ENCODE data around the gene GRAMD1A.
A peak's percentile ranks its signal among the peaks of the same experiment; 100 is the strongest.
"Not testable (repeated sequence)": the region's sequence is repeated elsewhere in the genome, so short reads cannot be mapped to it uniquely, and the experiment has no call there.

The GRAMD1A gene

DNA sequence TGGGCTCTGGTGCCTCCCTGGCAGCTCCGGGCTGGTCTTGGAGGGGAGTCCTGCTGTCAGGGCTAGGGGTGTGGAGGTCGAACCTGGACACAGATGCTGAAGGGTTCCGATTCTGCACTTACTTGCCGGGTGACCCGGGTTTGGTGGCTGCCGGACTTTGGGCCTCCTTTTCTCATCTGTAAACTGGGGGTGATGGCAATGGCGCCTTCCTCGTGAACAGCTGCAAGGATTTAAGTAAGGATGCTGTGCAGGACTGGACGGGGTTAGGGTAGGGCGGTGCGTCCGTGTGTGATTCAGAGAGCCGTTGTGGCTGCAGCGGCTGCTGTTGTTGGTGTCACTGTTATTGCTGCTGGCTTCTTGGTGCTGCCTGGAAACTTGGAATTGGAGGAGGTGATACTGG, 43.8 kb downstream of the GRAMD1A start:
- DNase-seq (ENCODE audit: low read depth, low spot score), result no peak
- no peak overlapping the region for H3K4me3 ChIP-seq (ENCODE audit: low read length)

DNA sequence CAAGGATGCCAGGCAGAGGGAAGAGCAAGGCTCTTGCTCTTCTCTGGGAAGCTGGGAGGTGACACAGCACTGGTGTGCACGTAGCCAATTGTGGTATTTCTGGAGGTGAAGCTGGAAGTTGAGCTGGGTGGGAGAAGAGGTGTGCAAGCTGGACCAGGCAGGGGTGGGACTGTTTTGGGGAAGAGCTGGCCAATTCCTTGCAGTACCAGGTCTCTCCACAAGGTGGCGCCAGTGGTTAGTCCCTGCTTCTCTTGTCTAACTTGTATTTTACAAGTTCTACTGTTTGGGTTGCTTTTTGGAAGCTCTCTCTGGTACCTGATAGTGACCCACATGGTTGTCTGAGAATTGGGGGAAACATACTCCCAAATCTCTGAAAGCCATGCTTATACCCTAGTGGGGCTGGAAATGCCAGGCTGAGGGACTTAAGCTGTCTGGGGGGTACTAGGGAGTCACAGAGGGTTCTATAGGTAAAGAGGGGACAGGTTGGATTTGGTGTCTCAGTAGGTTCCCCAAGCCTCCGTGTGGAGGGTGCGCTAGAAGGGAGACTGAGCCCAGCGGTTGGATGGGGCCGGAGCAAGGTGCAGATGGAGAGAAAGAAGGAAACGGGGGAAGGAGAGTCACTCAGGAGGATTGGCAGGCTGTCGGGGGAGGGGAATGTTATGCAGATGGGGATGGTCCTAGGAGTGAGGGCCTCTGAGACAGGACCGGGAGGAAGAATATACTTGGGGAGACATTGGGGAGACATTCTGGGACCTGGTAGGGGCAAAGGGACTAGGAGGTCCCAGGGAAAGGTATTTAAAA, 44.4 kb downstream of the GRAMD1A start:
- peak; percentile 44 for DNase-seq (ENCODE audit: low read depth, low spot score)
- no peak overlapping the region for H3K4me3 ChIP-seq (ENCODE audit: low read length)

DNA sequence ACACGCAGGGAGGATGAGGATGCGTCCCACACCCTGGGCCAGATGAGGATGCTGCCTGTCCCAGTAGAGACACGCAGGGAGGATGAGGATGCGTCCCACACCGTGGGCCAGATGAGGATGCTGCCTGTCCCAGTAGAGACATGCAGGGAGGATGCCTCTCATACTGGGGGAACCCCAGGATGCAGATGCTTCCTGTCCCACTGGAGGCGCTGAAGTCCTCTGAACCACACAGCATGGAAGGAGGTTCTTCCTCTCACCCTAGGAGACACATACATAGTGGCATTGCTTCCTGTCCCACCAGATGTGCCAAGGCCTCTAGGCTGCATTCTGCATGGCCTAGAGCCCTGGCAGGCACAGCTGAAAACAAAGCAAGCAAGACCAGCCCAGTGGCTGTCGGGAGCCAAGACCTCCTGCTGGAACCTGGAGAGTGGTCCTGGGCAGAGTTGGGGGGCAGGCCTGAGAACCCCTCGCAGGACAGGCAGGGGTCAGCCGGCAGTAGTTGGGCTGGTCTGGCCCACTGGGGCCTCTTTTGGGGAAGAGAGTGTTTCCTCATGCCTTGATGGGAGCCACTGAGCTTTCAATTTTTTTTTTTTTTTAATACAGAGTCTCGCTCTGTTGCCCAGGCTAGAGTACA, 45.7 kb downstream of the GRAMD1A start:
- DNase-seq (ENCODE audit: low read depth, low spot score), result peak; percentile 68
- H3K4me3 ChIP-seq (ENCODE audit: low read length), result no peak overlapping the region

DNA sequence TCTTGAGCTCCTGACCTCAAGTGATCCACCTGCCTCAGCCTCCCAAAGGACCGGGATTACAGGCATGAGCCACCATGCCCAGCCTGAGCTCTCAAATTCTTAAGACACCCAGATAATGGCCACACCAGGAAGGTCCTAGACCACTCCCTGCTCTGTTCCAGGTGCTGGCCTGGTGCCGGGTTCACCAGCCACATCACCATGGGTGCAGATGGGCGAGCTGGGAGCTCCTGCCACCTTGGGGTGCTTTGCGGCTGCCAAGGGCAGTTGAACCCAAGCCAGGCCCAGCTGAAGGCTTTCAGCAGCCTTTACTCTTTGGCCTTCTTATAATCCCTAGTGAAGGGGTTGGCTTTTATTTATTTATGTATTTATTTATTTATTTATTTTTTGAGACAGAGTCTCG, 46.3 kb downstream of the GRAMD1A start:
- H3K4me3 ChIP-seq (ENCODE audit: low read length), result no peak overlapping the region
- no peak for DNase-seq (ENCODE audit: low read depth, low spot score)

DNA sequence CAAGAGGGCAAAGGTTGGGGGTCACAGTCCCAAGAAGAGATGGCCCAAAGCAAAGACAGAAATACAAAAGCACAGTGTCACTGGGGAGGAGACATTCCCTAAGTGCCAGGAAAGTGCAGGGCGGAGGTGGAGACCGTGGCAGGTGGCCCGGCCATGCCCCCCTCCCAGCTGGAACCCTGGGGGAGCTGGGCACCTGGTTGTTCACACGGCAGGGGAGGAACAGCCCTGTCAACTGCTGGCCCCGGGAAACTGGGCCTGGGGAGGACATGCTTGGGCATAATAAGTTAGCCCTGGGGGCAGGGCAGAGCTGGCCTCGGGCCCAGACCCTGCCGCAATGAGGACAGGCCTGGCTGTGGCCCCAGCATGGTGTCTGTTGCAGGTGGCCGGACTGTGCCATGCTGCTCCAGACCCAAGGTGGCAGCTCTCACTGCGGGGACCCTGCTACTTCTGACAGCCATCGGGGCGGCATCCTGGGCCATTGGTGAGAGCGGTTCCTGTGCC, 48.8 kb downstream of the GRAMD1A start:
- no peak overlapping the region for H3K4me3 ChIP-seq (ENCODE audit: low read length)
- no peak for DNase-seq (ENCODE audit: low read depth, low spot score)

DNA sequence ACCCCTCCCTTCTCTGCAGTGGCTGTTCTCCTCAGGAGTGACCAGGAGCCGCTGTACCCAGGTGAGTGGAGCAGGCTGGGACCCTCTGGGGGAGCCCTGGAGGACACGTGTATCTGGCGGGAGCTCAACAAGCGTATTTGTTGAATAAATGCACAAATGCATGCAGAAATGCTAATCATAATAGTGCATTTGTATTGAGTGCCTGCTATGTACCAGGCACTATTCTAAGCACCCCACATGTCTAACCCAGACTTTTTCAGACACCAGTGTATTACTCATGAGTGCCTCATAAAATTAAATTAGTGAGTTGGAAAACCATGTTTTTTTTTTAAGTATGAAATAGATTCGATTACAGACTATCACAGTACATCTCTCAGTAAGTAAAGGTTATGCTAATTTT, 49.3 kb downstream of the GRAMD1A start:
- no peak overlapping the region for H3K4me3 ChIP-seq (ENCODE audit: low read length)
- DNase-seq (ENCODE audit: low read depth, low spot score), result no peak

DNA sequence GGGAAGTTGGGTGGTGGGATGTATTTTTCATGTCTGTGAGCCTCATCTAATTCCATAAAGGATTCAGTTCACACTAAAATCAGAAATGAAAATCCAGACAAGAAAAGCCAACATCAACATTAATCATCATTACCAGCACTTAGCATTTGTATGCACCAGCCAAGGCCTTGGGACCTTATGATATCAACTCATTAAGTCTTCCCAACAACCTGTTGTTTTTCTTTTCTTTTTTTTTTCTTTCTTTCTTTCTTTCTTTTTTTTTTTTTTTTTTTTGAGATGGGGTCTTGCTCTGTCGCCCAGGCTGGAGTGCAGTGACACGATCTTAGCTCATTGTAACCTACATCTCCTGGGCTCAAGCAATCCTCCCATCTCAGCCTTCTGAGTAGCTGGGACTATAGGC, 50.5 kb downstream of the GRAMD1A start:
- not testable (repeated sequence) for H3K4me3 ChIP-seq (ENCODE audit: low read length); DNase-seq (ENCODE audit: low read depth, low spot score)

DNA sequence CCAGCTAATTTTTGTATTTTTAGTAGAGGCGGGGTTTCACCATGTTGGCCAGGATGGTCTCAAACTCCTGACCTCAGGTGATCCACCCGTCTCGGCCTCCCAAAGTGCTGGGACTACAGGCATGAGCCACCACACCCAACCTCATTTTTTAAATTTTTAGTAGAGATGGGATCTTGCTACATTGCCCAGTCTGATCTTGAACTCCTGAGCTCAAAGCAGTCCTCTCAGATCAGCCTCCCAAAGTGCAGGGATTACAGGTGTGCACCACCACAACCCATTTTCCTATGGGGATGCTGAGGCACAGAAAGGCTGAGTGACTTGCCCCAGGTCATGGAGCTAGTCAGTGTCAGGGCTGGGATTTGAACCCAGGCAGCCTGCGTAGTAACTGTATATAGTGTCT, 51.1 kb downstream of the GRAMD1A start:
- not testable (repeated sequence) for DNase-seq (ENCODE audit: low read depth, low spot score)

DNA sequence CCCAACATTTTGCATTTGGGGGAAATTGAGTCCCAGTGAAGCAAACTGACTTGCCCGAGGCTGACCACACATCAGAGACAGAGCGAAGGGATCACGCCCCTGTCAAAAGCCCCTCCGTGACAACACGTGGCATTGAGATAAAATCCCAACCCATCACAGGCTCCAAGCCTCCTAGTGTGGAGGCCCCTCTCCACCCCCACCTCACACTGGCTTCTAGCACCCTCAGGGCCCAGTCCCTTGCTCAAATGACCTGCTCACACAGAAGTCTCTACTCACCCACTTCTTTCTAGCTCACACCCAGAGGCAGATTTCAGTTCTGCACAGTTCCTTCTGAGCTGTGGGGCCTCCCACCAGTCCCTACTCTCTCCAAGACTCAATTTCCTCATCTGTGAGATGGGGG, 51.7 kb downstream of the GRAMD1A start:
- no peak for DNase-seq (ENCODE audit: low read depth, low spot score)
- no peak overlapping the region for H3K4me3 ChIP-seq (ENCODE audit: low read length)

More for the DNA sequence above, 51.1 kb downstream of the GRAMD1A start:
- H3K4me3 ChIP-seq (ENCODE audit: low read length), result not testable (repeated sequence)

DNA sequence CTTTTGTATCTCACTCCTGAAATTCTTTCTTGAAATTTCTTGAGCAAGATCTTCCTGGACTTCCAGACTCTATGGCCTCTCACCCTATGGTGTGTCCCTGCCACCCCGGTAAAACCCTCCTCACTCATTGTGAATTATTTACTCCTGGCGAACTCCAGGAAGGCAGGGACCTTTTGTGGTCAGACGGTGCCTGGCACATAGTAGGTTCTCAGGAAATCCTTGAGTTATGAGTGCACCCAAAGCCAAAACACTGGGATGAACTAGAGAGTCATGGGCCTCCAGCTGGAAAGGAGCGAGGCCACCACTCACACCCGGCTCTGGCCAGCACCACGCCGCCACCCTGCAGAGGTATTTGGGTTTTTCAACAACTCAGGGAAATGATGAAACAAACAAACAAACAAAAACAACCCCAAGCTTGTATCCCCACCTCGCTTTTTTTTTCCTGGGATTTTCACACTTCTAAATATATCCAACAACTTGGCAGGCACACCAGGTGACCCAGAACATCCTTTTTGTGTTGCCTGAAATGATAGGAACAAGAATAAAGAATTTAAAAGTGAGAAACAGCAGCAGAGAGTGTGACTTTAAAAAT, 52.6 kb downstream of the GRAMD1A start:
- DNase-seq (ENCODE audit: low read depth, low spot score), result no peak
- no peak overlapping the region for H3K4me3 ChIP-seq (ENCODE audit: low read length)

DNA sequence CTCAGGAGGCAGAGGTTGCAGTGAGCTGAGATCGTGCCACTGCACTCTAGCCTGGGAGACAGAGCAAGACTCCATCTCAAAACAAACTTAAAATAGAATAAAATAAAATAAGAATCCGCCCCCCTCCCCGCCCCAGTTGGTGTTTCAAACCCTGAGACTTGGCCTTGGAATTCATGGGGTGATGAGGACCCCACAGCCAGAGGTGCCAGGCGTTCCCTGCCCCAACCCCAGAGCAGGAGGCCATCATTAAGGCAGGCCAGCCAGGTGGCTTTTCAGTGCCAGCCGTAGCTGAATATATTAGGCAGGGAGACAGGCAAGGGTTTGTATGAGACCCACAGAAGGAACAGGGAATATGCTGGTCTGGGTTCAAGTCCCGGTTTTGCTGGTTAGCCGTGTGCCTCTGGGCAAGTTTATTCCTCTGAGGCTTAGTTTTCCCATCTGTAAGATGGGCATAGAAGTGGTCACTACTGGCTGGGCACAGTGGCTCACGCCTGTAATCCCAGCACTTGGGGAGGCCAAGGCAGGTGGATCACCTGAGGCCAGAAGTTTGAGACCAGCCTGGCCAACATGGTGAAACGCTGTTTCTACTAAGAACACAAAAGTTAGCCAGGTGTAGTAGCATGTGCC, 53.7 kb downstream of the GRAMD1A start:
- no peak for DNase-seq (ENCODE audit: low read depth, low spot score)
- H3K4me3 ChIP-seq (ENCODE audit: low read length), result no peak overlapping the region

DNA sequence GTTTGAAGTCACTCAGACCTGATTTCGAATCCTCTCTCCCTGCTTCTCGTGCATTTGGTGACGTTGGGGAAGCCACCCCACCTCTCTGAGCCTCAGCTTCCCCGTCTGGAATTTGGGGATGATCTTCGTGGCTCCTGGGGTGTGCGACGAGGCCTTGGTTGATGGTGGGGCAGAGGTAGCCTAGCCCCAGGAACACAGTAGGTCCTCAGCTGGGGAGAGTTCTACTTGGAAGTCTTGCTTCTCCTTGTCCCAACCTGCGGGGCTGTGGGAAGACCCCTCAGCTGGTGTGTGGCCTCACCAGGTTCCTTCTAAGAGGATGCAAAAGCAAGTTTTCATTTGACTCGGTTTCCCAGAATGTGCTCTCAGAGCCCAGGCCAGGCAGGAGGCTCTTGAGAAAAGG, 54.5 kb downstream of the GRAMD1A start:
- no peak overlapping the region for H3K4me3 ChIP-seq (ENCODE audit: low read length)
- DNase-seq (ENCODE audit: low read depth, low spot score), result no peak

DNA sequence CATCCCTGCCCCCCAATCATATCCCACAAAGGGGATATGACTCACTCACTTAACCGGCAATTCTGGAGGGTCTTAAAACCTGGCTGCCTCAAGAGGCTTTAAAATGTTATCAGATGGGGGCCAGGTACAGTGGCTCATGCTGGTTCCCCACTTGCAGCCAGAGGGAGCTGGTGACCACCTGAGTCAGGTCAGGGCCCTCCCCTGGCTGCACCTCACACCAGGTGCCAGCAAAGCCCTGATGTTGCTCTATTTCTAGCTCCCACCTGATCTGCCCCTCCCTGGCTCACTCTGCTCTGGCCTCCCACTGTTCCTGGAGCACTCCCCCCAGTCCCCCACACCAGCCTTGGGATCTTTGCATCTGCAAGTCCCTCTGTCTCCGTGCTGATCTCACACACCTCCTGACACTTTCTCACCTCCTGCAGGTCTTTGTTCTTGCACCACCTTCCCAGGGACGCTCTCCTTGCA, 55.6 kb downstream of the GRAMD1A start:
- DNase-seq (ENCODE audit: low read depth, low spot score), result no peak
- no peak overlapping the region for H3K4me3 ChIP-seq (ENCODE audit: low read length)

DNA sequence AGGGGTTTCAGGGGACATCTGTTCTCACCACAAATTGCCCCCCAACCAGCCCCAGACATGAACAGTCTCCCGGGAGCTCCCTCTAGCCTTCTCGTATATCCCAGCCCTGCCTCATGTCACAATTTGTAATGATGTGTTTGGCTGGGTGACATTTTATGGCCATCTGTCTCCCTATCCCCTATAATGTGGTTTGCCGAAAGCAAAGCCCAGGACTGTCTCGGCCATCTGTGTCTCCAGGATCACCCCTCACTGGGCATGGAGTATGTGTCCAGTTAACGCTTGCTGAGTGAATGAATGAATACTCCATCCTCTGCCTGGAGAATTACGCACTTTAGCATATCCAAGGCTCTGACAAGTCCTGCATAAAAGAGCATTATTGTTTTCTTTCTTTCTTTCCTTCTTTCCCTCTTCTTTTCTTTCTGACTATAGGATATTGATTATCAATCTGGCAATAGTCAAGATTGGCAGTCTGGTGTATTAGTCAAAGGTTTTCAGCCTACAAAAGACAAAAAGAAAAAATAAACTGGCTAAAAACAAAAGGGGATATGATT, 56.5 kb downstream of the GRAMD1A start:
- H3K4me3 ChIP-seq (ENCODE audit: low read length), result no peak overlapping the region
- DNase-seq (ENCODE audit: low read depth, low spot score), result no peak

DNA sequence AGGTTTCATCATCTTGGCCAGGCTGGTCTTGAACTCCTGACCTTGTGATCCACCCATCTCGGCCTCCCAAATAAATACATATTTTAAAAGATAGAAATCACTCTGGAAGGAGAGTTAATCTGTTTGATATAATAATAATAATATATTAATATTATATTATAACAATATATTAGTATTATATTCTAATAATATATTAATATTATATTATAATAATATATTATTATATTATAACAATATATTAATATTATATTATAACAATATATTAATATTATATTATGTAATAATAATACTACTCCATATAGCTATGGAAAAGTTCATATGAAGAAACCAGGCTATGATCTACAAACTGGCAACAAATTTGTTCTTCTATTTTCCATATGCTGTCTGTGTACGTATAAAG, 58.2 kb downstream of the GRAMD1A start:
- no peak overlapping the region for H3K4me3 ChIP-seq (ENCODE audit: low read length)
- DNase-seq (ENCODE audit: low read depth, low spot score), result no peak

DNA sequence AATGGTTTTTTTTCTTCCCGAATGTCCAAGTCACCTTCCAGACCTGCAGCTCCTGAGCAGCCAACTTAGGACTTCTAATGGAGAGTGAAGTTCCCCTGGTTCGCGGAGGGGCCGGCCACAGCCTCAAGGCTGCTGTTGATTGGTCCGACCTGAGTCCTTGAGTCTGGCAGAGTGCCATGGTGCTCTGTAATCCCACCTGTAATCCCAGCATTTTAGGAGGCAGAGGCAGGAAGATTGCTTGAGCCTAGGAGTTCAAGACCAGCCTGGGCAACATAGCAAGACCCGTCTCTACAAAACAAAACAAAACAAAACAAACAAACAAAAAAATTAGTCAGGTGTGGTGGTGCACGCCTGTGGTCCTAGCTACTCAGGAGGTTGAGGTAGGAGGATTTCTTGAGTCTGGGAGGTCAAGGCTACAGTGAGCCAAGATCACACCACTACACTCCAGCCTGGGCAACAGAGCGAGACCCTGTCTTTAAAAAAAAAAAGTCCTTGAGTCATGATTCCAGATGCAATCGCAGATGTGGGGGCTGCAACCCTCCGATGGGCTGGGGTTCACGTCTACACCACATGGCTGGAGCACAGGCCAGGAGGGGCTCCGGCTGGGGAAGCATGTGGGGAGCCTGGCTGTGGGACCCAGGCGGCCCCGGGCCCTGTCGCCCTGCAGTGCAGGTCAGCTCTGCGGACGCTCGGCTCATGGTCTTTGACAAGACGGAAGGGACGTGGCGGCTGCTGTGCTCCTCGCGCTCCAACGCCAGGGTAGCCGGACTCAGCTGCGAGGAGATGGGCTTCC, 59.1 kb downstream of the GRAMD1A start:
- H3K4me3 ChIP-seq (ENCODE audit: low read length), result no peak overlapping the region
- DNase-seq (ENCODE audit: low read depth, low spot score), result no peak

DNA sequence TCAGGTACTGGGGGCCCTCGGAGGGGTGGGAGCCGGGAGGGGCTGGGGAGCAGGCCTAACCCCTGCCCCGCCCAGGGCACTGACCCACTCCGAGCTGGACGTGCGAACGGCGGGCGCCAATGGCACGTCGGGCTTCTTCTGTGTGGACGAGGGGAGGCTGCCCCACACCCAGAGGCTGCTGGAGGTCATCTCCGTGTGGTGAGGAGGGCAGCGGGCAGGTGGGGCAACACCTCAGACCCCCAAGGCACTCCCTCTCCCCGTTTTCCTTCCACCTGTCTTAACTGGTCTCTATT, 59.6 kb downstream of the GRAMD1A start:
- no peak for DNase-seq (ENCODE audit: low read depth, low spot score)
- H3K4me3 ChIP-seq (ENCODE audit: low read length), result no peak overlapping the region

DNA sequence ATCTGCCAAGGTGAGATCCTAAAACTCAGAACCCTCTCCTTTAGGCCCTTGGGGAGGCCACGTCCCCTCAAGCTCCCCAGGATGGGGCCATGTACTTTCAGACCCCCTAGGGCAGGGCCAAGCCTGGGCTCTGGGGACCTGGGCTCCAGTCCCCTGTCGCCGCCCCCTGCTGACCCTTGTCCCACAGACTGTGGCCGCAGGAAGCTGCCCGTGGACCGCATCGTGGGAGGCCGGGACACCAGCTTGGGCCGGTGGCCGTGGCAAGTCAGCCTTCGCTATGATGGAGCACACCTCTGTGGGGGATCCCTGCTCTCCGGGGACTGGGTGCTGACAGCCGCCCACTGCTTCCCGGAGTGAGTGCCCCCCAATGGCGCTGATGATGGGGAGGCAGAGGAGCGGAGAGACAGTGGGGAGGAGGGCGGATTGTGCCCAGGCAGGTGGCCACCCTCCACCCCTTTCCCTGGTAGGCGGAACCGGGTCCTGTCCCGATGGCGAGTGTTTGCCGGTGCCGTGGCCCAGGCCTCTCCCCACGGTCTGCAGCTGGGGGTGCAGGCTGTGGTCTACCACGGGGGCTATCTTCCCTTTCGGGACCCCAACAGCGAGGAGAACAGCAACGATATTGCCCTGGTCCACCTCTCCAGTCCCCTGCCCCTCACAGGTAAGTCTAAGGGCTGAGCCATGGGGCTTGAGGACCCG, 60.2 kb downstream of the GRAMD1A start:
- no peak overlapping the region for H3K4me3 ChIP-seq (ENCODE audit: low read length)
- no peak for DNase-seq (ENCODE audit: low read depth, low spot score)
